HepG2 (cell line): ENCODE results near the gene SYNPO2L.

Experiments
- CTCF ChIP-seq: sonication (generic); formaldehyde crosslinking; IDR thresholded peaks from 2 replicates; pipeline ENCODE4 v1.5.0; 2020; ENCODE audit warnings: mild to moderate bottlenecking, missing genetic modification reagents, moderate library complexity
- EZH2 ChIP-seq: conservative IDR thresholded peaks from 2 replicates; pipeline ENCODE4 v1.6.1; 2012; ENCODE audit warnings: mild to moderate bottlenecking, low read depth, low read length, moderate library complexity
- GABPA ChIP-seq, 2 experiments: IDR thresholded peaks; 2 replicates each; pipeline ENCODE4 v1.6.1; 2011 to 2016; ENCODE audit warnings: low read depth in 2 of 2, low read length in 1 of 2, missing biosample characterization in 1 of 2, missing genetic modification characterization in 1 of 2
- HMG20B ChIP-seq: conservative IDR thresholded peaks from 2 replicates; pipeline ENCODE4 v1.6.1; 2016; ENCODE audit warnings: missing genetic modification reagents, missing compliant biosample characterization
- LCORL ChIP-seq, 2 experiments: fragments of 450-650 bp in 1 of 2; sonication (generic) in 1 of 2; formaldehyde crosslinking in 1 of 2; IDR thresholded peaks; 2 replicates each; pipeline versions ENCODE4 v1.5.0 to v1.6.1; 2017 to 2020; ENCODE audit warnings: antibody characterized with exemption in 1 of 2, missing genetic modification reagents in 1 of 2
- MAFK ChIP-seq, 2 experiments: IDR thresholded peaks in 1 of 2; conservative IDR thresholded peaks in 1 of 2; 2 replicates each; pipeline ENCODE4 v1.6.1; 2011; ENCODE audit warnings: improper control_type of control experiment in 2 of 2, low read length in 2 of 2
- PHB2 ChIP-seq: fragments of 450-650 bp; IDR thresholded peaks from 2 replicates; pipeline ENCODE4 v1.6.1; 2018; ENCODE audit not compliant: partially characterized antibody
- SIN3A ChIP-seq: IDR thresholded peaks from 2 replicates; pipeline ENCODE4 v1.6.1; 2011; ENCODE audit warnings: low read depth, mild to moderate bottlenecking, control low read depth, low read length, borderline replicate concordance
- TBL1XR1 ChIP-seq: fragments of 150-350 bp; IDR thresholded peaks from 2 replicates; pipeline ENCODE4 v1.6.1; 2014; ENCODE audit warnings: borderline replicate concordance, low read length; ENCODE audit not compliant: partially characterized antibody
- TEAD2 ChIP-seq: sonication (generic); formaldehyde crosslinking; IDR thresholded peaks from 2 replicates; pipeline ENCODE4 v1.9.0; 2021; ENCODE audit warnings: missing genetic modification reagents
- ZNF713 ChIP-seq: sonication (generic); formaldehyde crosslinking; IDR thresholded peaks from 2 replicates; pipeline ENCODE4 v1.4.0; 2020; ENCODE audit warnings: mild to moderate bottlenecking, missing genetic modification reagents
- TF ChIP-seq, protein P1 (sequence below): sonication (generic); formaldehyde crosslinking; IDR thresholded peaks from 2 replicates; pipeline ENCODE4 v1.9.0; 2021; ENCODE audit warnings: missing genetic modification reagents, borderline replicate concordance
- TF ChIP-seq, protein P2 (sequence below): sonication (generic); formaldehyde crosslinking; IDR thresholded peaks from 2 replicates; pipeline ENCODE4 v1.4.0; 2020; ENCODE audit warnings: missing genetic modification reagents
- TF ChIP-seq, protein P3 (sequence below): sonication (generic); formaldehyde crosslinking; IDR thresholded peaks from 2 replicates; pipeline ENCODE4 v1.4.0; 2020; ENCODE audit warnings: missing genetic modification reagents

DNA sequence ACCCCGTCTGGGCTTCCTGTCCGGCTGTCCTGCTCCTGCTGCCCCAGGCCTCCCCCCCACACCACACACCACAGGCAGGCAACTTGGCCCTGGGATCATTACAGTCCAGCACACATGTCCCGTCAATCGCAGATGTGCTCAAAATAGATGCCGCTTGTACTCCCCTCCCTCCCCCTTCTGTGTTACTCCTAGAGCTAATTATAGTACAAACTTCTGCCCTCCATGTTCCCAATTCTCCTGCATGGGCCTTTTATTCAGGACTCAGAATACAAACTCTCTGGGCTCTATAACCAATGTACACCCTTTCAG lies at the start of gene SYNPO2L:
- TF ChIP-seq, protein P1, sequence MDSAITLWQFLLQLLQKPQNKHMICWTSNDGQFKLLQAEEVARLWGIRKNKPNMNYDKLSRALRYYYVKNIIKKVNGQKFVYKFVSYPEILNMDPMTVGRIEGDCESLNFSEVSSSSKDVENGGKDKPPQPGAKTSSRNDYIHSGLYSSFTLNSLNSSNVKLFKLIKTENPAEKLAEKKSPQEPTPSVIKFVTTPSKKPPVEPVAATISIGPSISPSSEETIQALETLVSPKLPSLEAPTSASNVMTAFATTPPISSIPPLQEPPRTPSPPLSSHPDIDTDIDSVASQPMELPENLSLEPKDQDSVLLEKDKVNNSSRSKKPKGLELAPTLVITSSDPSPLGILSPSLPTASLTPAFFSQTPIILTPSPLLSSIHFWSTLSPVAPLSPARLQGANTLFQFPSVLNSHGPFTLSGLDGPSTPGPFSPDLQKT (CRISPR knock-in tag): no peak
- TF ChIP-seq TEAD2 (CRISPR knock-in tag) (no peak), CTCF (no peak), PHB2 (no peak), ZNF713 (no peak), TBL1XR1 (no peak), GABPA (IDR thresholded peaks at IDR 0.05; ENCODE audit: low read depth, low read length) (no peak), GABPA (CRISPR knock-in tag; IDR thresholded peaks at IDR 0.05; ENCODE audit: low read depth) (no peak), MAFK (conservative IDR thresholded peaks at IDR 0.05 in 1 of 2, IDR thresholded peaks at IDR 0.05 in 1 of 2; ENCODE audit: low read length in 2 of 2) (no peak), LCORL (IDR thresholded peaks at IDR 0.05) (no peak), LCORL (CRISPR knock-in tag; IDR thresholded peaks at IDR 0.05) (no peak), HMG20B (CRISPR knock-in tag) (no peak), SIN3A (no peak), EZH2 (no peak)
- TF ChIP-seq, protein P2, sequence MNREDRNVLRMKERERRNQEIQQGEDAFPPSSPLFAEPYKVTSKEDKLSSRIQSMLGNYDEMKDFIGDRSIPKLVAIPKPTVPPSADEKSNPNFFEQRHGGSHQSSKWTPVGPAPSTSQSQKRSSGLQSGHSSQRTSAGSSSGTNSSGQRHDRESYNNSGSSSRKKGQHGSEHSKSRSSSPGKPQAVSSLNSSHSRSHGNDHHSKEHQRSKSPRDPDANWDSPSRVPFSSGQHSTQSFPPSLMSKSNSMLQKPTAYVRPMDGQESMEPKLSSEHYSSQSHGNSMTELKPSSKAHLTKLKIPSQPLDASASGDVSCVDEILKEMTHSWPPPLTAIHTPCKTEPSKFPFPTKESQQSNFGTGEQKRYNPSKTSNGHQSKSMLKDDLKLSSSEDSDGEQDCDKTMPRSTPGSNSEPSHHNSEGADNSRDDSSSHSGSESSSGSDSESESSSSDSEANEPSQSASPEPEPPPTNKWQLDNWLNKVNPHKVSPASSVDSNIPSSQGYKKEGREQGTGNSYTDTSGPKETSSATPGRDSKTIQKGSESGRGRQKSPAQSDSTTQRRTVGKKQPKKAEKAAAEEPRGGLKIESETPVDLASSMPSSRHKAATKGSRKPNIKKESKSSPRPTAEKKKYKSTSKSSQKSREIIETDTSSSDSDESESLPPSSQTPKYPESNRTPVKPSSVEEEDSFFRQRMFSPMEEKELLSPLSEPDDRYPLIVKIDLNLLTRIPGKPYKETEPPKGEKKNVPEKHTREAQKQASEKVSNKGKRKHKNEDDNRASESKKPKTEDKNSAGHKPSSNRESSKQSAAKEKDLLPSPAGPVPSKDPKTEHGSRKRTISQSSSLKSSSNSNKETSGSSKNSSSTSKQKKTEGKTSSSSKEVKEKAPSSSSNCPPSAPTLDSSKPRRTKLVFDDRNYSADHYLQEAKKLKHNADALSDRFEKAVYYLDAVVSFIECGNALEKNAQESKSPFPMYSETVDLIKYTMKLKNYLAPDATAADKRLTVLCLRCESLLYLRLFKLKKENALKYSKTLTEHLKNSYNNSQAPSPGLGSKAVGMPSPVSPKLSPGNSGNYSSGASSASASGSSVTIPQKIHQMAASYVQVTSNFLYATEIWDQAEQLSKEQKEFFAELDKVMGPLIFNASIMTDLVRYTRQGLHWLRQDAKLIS: no peak
- TF ChIP-seq, protein P3, sequence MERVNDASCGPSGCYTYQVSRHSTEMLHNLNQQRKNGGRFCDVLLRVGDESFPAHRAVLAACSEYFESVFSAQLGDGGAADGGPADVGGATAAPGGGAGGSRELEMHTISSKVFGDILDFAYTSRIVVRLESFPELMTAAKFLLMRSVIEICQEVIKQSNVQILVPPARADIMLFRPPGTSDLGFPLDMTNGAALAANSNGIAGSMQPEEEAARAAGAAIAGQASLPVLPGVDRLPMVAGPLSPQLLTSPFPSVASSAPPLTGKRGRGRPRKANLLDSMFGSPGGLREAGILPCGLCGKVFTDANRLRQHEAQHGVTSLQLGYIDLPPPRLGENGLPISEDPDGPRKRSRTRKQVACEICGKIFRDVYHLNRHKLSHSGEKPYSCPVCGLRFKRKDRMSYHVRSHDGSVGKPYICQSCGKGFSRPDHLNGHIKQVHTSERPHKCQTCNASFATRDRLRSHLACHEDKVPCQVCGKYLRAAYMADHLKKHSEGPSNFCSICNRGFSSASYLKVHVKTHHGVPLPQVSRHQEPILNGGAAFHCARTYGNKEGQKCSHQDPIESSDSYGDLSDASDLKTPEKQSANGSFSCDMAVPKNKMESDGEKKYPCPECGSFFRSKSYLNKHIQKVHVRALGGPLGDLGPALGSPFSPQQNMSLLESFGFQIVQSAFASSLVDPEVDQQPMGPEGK (CRISPR knock-in tag): no peak
